GM08714 (cell line): Measurements from ENCODE around the gene ATL1.
"Not testable (repeated sequence)": the region's sequence is repeated elsewhere in the genome, so short reads cannot be mapped to it uniquely, and the experiment has no call there.

Source experiments
- H3K4me3 ChIP-seq: fragments of 200-500 bp; sonication (Bioruptor generic); 2 replicates; pipeline ENCODE4 v1.5.1; 2014; ENCODE audit warnings: mild to moderate bottlenecking, low read length, inconsistent platforms
- ZNF274 ChIP-seq: IDR thresholded peaks from 2 replicates; pipeline ENCODE4 v1.6.1; 2012; ENCODE audit warnings: mild to moderate bottlenecking, low read depth, low read length

ATL1 gene

DNA sequence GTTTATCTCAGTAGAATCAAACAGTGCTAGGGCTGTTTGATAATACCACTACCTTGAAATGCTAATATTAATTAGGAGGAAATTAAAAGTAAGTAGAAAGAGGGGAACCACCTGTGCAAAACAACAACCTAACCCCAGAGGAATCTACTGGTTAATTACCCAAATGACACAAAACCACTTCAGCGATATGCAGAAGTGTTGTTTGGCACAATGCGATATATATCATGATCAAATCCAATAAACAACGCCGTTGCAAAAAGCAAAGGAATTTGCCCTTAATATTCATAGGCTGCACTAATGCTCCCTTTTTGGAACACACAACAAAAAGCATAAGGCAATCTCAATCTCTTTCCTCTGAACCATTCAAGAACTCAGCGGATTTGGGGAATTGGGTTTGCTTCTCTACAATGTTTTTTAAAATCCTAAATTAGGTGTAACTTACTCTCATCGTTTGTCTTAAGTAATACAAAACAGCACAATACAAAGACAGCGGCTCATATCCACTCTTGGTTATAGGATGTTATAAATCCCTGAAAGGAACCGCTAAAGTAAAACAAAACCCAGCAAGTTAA is 29.1 kb upstream of the ATL1 start:
- H3K4me3 ChIP-seq, result peak overlapping the region; percentile 79; the same call in 1 of the 2 replicates
- TF ChIP-seq ZNF274, result no peak

DNA sequence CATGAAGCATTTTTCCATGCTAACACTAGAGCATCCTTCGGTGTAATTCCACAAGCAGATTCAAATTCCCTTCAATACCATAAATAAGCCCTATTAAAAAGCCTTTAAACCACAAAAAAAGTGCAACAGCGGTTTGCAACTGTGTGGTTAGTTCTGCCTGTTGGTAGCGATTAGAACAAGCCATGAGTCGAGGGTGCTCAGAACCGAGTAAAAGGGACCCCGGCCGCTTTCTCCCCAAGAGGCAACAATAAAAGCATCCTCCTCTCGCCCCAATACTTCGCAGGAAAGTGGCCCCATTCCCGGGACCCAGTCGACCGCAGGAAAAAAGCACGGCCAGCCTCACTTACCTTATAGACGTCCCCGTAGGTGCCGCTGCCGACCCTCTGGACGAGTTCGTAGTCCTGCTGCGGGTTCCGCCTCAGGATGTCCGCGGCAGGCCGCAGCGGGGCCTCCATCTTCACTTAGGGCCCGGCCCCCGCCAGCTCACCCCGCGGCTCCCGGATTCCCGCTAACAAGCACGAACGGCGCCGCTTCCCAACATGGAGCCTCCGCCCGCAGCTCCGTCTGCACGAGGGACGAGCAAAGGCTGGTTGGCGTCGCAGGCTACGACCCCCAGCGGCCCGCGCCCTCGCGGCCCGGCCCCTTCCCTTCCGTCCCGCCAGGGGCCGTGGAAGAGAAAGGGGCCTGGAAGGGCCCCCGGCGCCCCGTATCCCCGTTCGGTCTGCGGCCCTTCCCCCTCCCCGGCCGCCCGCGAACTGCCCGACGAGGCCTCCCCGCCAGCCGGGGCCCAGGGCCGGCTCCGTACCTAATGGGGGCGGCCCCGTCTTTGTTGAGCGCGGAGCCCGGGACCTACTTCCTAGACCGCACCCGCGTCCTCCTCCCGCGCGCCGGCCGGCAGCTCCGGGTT is 28.1 kb upstream of the ATL1 start:
- H3K4me3 ChIP-seq, result peak overlapping the region; percentile 79
- no peak for TF ChIP-seq ZNF274

GRCh38 chr14:50532502-50533240 is 27.3 kb upstream of the ATL1 start, which contains the start of gene MAP4K5:
Gene MAP4K5 (minus strand): TSS chr14:50532569. CDS start chr14:50532049, 520 bp downstream.
- no peak for TF ChIP-seq ZNF274
- peak within 1 kb of the TSS; percentile 79 for H3K4me3 ChIP-seq

DNA sequence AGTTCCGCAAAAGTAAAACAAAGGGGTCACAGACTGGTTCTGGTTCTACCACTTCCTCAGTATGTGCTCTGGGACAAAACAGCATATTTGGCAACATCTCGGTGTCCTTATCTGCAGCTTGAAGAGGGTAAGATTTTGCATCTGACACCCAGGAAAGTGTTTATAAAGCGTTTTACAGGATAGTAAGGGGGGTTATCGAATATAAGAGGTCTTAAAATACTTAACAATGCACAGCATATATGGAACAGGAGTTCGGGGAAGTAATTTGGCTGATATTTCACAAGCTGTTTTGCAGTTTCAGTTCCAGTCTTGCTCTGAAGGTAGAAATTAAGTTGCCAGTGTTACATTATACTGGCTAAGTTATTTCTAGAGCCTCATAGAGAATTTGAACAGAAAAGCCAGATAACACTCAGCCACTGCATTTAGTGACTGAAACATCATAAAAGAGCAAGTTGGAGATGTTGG is 26.7 kb upstream of the ATL1 start:
- no peak for TF ChIP-seq ZNF274
- peak overlapping the region; percentile 79; the same call in 1 of the 2 replicates for H3K4me3 ChIP-seq

- no peak overlapping the region for H3K4me3 ChIP-seq
- TF ChIP-seq ZNF274, result no peak
Measured at GRCh38 chr14:50533806-50534205, 26.1 kb upstream of the ATL1 start.

GRCh38 chr14:50534416-50534815 is 25.5 kb upstream of the ATL1 start:
- H3K4me3 ChIP-seq, result no peak overlapping the region
- TF ChIP-seq ZNF274, result no peak

- no peak for TF ChIP-seq ZNF274
- no peak overlapping the region for H3K4me3 ChIP-seq
Measured at GRCh38 chr14:50534997-50535396, 24.9 kb upstream of the ATL1 start.

DNA sequence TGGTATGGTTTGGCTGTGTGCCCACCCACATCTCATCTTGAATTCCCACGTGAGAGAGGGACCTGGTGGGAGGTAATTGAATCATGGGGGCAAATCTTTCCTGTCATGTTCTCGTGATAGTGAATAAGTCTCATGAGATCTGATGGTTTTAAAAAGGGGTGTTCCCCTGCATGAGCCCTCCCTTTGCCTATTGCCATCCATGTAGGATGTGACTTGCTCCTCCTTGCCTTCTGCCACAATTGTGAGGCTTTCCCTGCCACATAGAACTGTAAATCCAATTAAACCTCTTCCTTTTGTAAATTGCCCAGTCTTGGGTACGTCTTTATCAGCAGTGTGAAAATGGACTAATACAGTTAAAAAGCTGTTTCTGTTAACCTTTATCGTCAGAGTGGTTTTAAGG is 21.9 kb upstream of the ATL1 start:
- H3K4me3 ChIP-seq, result not testable (repeated sequence)

GRCh38 chr14:50539051-50539450 is 20.9 kb upstream of the ATL1 start:
- no peak for TF ChIP-seq ZNF274

GRCh38 chr14:50541159-50541567 is 18.8 kb upstream of the ATL1 start:
- no peak for TF ChIP-seq ZNF274
- H3K4me3 ChIP-seq, result no peak overlapping the region

More at GRCh38 chr14:50539051-50539450, 20.9 kb upstream of the ATL1 start:
- no peak overlapping the region for H3K4me3 ChIP-seq

DNA sequence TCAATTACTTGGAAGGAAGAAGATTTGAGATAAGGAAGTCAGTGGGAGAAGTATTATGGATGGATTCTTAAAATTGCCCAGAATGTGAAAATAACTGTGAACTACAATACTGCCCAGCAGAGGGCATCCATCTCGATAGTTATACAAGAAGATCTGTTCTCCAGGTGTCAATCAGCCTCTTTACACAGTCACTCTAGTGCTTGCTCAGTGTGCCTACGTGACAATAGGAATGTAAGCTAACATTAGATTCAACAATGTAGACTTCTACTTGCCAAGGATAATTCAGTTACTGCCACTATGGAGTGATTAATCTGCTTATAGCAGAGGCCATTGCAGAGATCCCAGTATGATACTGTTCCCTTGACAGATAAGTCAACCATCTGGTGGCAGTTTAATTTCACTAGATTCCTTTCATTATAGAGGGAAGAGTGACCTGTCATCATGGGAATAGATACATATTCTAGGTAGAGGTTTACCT is 17.0 kb upstream of the ATL1 start:
- H3K4me3 ChIP-seq, result no peak overlapping the region
- no peak for TF ChIP-seq ZNF274

- H3K4me3 ChIP-seq, result no peak overlapping the region
- TF ChIP-seq ZNF274, result no peak
Measured at GRCh38 chr14:50544911-50545310, 15.0 kb upstream of the ATL1 start.

DNA sequence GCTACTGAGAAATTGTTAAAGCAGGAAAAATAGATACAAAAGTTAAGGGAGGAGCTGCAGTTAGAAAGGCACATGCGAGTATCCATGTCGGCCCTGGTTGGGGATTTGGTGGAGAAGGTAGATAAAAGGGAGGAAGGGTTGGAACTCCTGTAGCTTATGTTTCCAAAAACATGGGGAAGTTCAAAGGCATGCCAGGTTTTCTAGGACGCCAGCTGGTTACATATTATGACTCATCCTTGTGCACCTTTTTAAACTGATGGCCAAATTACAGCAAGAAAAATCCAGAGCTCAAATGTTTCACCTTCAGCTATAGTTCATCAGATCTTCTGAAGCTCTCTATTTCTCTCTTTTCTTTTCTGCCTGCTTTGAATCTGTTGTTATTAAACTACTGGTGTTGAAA is 14.3 kb upstream of the ATL1 start:
- TF ChIP-seq ZNF274, result no peak
- H3K4me3 ChIP-seq, result no peak overlapping the region

- TF ChIP-seq ZNF274, result no peak
- no peak overlapping the region for H3K4me3 ChIP-seq
Measured at GRCh38 chr14:50550294-50550693, 9.7 kb upstream of the ATL1 start.
